HEK293 (cell line): Measurements from ENCODE around the gene RABAC1.

Experiments
- CTCF ChIA-PET: fragments of 350-600 bp; formaldehyde crosslinking; extraction: SDS; loops from one replicate; lab custom pipeline; 2021; ENCODE audit warnings: antibody characterized with exemption; lab: Yijun Ruan, JAX
- POLR2A ChIA-PET: fragments of 300-600 bp; formaldehyde crosslinking; extraction: SDS; loops from one replicate; lab custom pipeline; 2020; ENCODE audit warnings: antibody characterized with exemption, inconsistent platforms; lab: Yijun Ruan, JAX
- H3K27ac ChIP-seq: fragments of 200-500 bp; sonication (Bioruptor generic); 2 replicates; pipeline ENCODE4 v1.5.1; 2014; ENCODE audit warnings: low read depth, low read length, control low read depth, inconsistent platforms; ENCODE audit errors: extremely low read depth
- H3K36me3 ChIP-seq, 2 experiments: fragments of 200-500 bp in 1 of 2; sonication (Bioruptor generic) in 1 of 2; 1 replicate in 1 of 2; 2 replicates in 1 of 2; pipeline ENCODE4 v1.5.1; 2014 to 2017; ENCODE audit warnings: inconsistent platforms in 2 of 2, low read length in 2 of 2; ENCODE audit not compliant: control insufficient read depth in 2 of 2, insufficient read depth in 1 of 2
- H3K4me1 ChIP-seq: fragments of 200-500 bp; sonication (Bioruptor generic); 2 replicates; pipeline ENCODE4 v1.5.1; 2014; ENCODE audit warnings: mild to moderate bottlenecking, low read length, inconsistent platforms; ENCODE audit not compliant: control insufficient read depth, insufficient read depth
- H3K4me3 ChIP-seq: 2 replicates; pipeline ENCODE4 v1.5.1; 2011; ENCODE audit warnings: low read depth, mild to moderate bottlenecking, control low read depth, low read length, moderate library complexity
- H3K9me3 ChIP-seq: fragments of 200-500 bp; sonication (Bioruptor generic); 2 replicates; pipeline ENCODE4 v1.5.1; 2014; ENCODE audit warnings: low read depth, low read length, inconsistent platforms; ENCODE audit not compliant: control insufficient read depth, insufficient read depth
- BCL11B ChIP-seq: fragments of 450-650 bp; formaldehyde crosslinking; IDR thresholded peaks from 2 replicates; pipeline ENCODE4 v1.5.1; 2016; ENCODE audit warnings: low read depth, missing biosample characterization, missing genetic modification characterization
- EGR2 ChIP-seq: fragments of 450-650 bp; formaldehyde crosslinking; IDR thresholded peaks from 2 replicates; pipeline ENCODE4 v1.5.1; 2016; ENCODE audit warnings: low read depth, missing biosample characterization, missing genetic modification characterization
- IKZF3 ChIP-seq: fragments of 450-650 bp; IDR thresholded peaks from 2 replicates; pipeline ENCODE4 v1.5.0; 2018; ENCODE audit warnings: missing biosample characterization, mild to moderate bottlenecking, missing genetic modification characterization, moderate library complexity
- KLF8 ChIP-seq: fragments of 450-650 bp; formaldehyde crosslinking; IDR thresholded peaks from 2 replicates; pipeline ENCODE4 v1.5.1; 2016; ENCODE audit warnings: missing biosample characterization, missing genetic modification characterization
- ZBTB26 ChIP-seq: fragments of 450-650 bp; formaldehyde crosslinking; optimal IDR thresholded peaks from 2 replicates; pipeline ENCODE3; 2016; ENCODE audit warnings: missing biosample characterization, mild to moderate bottlenecking, missing genetic modification characterization
- ZBTB7A ChIP-seq: fragments of 450-650 bp; formaldehyde crosslinking; IDR thresholded peaks from 2 replicates; pipeline ENCODE4 v1.5.1; 2016; ENCODE audit warnings: low read depth, missing biosample characterization, missing genetic modification characterization
- ZBTB8A ChIP-seq: fragments of 450-650 bp; formaldehyde crosslinking; IDR thresholded peaks from 2 replicates; pipeline ENCODE4 v1.5.1; 2016; ENCODE audit warnings: missing biosample characterization, missing genetic modification characterization
- ZFHX2 ChIP-seq: fragments of 450-650 bp; formaldehyde crosslinking; conservative IDR thresholded peaks from 2 replicates; pipeline ENCODE4 v1.5.1; 2016; ENCODE audit warnings: missing biosample characterization, missing genetic modification characterization
- ZFP37 ChIP-seq: fragments of 450-650 bp; formaldehyde crosslinking; IDR thresholded peaks from 2 replicates; pipeline ENCODE4 v1.5.1; 2016; ENCODE audit warnings: missing biosample characterization, missing genetic modification characterization
- ZNF10 ChIP-seq: fragments of 450-650 bp; formaldehyde crosslinking; IDR thresholded peaks from 2 replicates; pipeline ENCODE4 v1.5.1; 2017; ENCODE audit warnings: missing biosample characterization, missing genetic modification characterization
- ZNF138 ChIP-seq: fragments of 450-650 bp; formaldehyde crosslinking; IDR thresholded peaks from 2 replicates; pipeline ENCODE4 v1.5.1; 2016; ENCODE audit warnings: missing biosample characterization, missing genetic modification characterization, borderline replicate concordance
- ZNF202 ChIP-seq: fragments of 450-650 bp; formaldehyde crosslinking; IDR thresholded peaks from 2 replicates; pipeline ENCODE4 v1.5.1; 2016; ENCODE audit warnings: missing biosample characterization, missing genetic modification characterization, borderline replicate concordance
- ZNF335 ChIP-seq: fragments of 450-650 bp; formaldehyde crosslinking; conservative IDR thresholded peaks from 2 replicates; pipeline ENCODE4 v1.5.1; 2016; ENCODE audit warnings: missing biosample characterization, missing genetic modification characterization
- ZNF639 ChIP-seq: fragments of 450-650 bp; formaldehyde crosslinking; IDR thresholded peaks from 2 replicates; pipeline ENCODE4 v1.5.1; 2016; ENCODE audit warnings: missing biosample characterization, missing genetic modification characterization
- ZNF654 ChIP-seq: fragments of 450-650 bp; formaldehyde crosslinking; IDR thresholded peaks from 2 replicates; pipeline ENCODE4 v1.5.1; 2016; ENCODE audit warnings: low read depth, missing biosample characterization, missing genetic modification characterization
- ZNF747 ChIP-seq: fragments of 450-650 bp; formaldehyde crosslinking; IDR thresholded peaks from 2 replicates; pipeline ENCODE4 v1.5.1; 2016; ENCODE audit warnings: missing biosample characterization, missing genetic modification characterization
- ZNF76 ChIP-seq: fragments of 450-650 bp; formaldehyde crosslinking; IDR thresholded peaks from 2 replicates; pipeline ENCODE4; 2016; ENCODE audit warnings: low read depth, missing biosample characterization, missing genetic modification characterization, borderline replicate concordance
- ZSCAN4 ChIP-seq: fragments of 450-650 bp; formaldehyde crosslinking; IDR thresholded peaks from 2 replicates; pipeline ENCODE4 v1.5.1; 2017; ENCODE audit warnings: missing biosample characterization, missing genetic modification characterization
- ZSCAN5A ChIP-seq: fragments of 450-650 bp; formaldehyde crosslinking; IDR thresholded peaks from 2 replicates; pipeline ENCODE4 v1.5.1; 2016; ENCODE audit warnings: missing biosample characterization, missing genetic modification characterization
- TF ChIP-seq, protein P1 (sequence below): fragments of 450-650 bp; formaldehyde crosslinking; IDR thresholded peaks from 2 replicates; pipeline ENCODE4 v1.5.1; 2017; ENCODE audit warnings: missing biosample characterization, missing genetic modification characterization
- TF ChIP-seq, protein P2 (sequence below): fragments of 450-650 bp; formaldehyde crosslinking; IDR thresholded peaks from 2 replicates; pipeline ENCODE4 v1.5.1; 2017; ENCODE audit warnings: missing biosample characterization, mild to moderate bottlenecking, missing genetic modification characterization, moderate library complexity
- TF ChIP-seq, protein P3 (sequence below): fragments of 450-650 bp; formaldehyde crosslinking; IDR thresholded peaks from 2 replicates; pipeline ENCODE4 v1.5.1; 2016; ENCODE audit warnings: missing biosample characterization, missing genetic modification characterization
- TF ChIP-seq, protein P4 (sequence below): fragments of 450-650 bp; formaldehyde crosslinking; IDR thresholded peaks from 2 replicates; pipeline ENCODE4 v1.5.1; 2016; ENCODE audit warnings: missing biosample characterization, missing genetic modification characterization, low read depth
- TF ChIP-seq, protein P5 (sequence below): fragments of 450-650 bp; formaldehyde crosslinking; IDR thresholded peaks from 2 replicates; pipeline ENCODE4 v1.5.1; 2016; ENCODE audit warnings: missing biosample characterization, missing genetic modification characterization

The RABAC1 gene

DNA sequence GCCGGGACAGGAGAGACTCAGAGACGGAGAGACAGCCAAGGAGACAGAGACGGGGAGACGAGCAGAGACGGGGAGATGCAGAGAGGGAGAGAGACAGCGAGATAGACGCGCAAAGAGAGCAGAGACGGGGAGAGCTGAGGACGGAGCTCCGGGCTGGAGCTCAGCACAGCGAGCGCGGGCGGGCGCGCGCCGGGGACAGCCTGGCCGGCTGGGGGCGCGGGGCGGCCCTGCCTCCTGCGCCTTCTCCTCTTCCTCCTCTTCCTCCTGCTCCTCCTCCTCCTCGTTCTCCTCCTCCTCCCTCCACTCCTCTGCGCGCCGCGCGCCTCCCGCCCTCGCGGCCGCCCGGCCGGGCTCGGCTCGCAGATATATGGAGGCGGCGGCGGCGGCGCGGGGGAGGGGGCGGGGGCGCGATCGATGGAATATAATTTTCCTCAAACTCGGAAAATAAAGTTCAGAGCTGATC lies 30.9 kb downstream of the RABAC1 start, which contains the start of gene ERFL:
Gene ERFL (minus strand): TSS at position 229 of the 463 bp plus-strand sequence. CDS start 15,530 bp downstream, outside the sequence.
- Histone ChIP-seq H3K4me3 (peak within 1 kb of the TSS; percentile 27), H3K27ac (no peak within 1 kb of the TSS), H3K36me3 (no peaks in the 10 kb centered on the region), H3K4me1 (peaks cover 4% of the 10 kb centered on the region), H3K9me3 (no peaks in the 10 kb centered on the region)
- POLR2A ChIA-PET = no interaction called here
- CTCF ChIA-PET = interaction anchor here (0.6 to 1.5 kb wide), 2 partner anchors 23 to 100 kb away, joined by 3 to 4 read pairs; no protein-coding TSS in a partner anchor
- TF ChIP-seq ZNF10 (tag by site-specific recombination) (0 out of 2 replicates have a peak, but pooled peaks have one; percentile 34), ZNF202 (tag by site-specific recombination) (no peak), IKZF3 (tag by site-specific recombination) (peak; percentile 61), ZBTB8A (tag by site-specific recombination) (0 out of 2 replicates have a peak, but pooled peaks have one; percentile 23), BCL11B (tag by site-specific recombination) (no peak), ZFP37 (no peak), ZFHX2 (tag by site-specific recombination) (peak; percentile 96), ZSCAN4 (tag by site-specific recombination) (no peak), ZSCAN5A (tag by site-specific recombination) (no peak), ZNF76 (no peak), EGR2 (tag by site-specific recombination) (peak; percentile 70), KLF8 (no peak), ZNF654 (tag by site-specific recombination) (no peak), ZNF335 (tag by site-specific recombination) (peak; percentile 22), ZNF747 (tag by site-specific recombination) (no peak), ZNF639 (tag by site-specific recombination) (no peak), ZBTB26 (peak; percentile 33), ZBTB7A (tag by site-specific recombination) (no peak), ZNF138 (tag by site-specific recombination) (no peak)
- TF ChIP-seq, protein P1, sequence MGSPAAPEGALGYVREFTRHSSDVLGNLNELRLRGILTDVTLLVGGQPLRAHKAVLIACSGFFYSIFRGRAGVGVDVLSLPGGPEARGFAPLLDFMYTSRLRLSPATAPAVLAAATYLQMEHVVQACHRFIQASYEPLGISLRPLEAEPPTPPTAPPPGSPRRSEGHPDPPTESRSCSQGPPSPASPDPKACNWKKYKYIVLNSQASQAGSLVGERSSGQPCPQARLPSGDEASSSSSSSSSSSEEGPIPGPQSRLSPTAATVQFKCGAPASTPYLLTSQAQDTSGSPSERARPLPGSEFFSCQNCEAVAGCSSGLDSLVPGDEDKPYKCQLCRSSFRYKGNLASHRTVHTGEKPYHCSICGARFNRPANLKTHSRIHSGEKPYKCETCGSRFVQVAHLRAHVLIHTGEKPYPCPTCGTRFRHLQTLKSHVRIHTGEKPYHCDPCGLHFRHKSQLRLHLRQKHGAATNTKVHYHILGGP (tag by site-specific recombination) = no peak
- TF ChIP-seq, protein P2, sequence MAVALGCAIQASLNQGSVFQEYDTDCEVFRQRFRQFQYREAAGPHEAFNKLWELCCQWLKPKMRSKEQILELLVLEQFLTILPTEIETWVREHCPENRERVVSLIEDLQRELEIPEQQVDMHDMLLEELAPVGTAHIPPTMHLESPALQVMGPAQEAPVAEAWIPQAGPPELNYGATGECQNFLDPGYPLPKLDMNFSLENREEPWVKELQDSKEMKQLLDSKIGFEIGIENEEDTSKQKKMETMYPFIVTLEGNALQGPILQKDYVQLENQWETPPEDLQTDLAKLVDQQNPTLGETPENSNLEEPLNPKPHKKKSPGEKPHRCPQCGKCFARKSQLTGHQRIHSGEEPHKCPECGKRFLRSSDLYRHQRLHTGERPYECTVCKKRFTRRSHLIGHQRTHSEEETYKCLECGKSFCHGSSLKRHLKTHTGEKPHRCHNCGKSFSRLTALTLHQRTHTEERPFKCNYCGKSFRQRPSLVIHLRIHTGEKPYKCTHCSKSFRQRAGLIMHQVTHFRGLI (tag by site-specific recombination) = 0 out of 2 replicates have a peak, but pooled peaks have one; percentile 63
- TF ChIP-seq, protein P3, sequence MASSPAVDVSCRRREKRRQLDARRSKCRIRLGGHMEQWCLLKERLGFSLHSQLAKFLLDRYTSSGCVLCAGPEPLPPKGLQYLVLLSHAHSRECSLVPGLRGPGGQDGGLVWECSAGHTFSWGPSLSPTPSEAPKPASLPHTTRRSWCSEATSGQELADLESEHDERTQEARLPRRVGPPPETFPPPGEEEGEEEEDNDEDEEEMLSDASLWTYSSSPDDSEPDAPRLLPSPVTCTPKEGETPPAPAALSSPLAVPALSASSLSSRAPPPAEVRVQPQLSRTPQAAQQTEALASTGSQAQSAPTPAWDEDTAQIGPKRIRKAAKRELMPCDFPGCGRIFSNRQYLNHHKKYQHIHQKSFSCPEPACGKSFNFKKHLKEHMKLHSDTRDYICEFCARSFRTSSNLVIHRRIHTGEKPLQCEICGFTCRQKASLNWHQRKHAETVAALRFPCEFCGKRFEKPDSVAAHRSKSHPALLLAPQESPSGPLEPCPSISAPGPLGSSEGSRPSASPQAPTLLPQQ (tag by site-specific recombination) = 0 out of 2 replicates have a peak, but pooled peaks have one; percentile 3
- TF ChIP-seq, protein P4, sequence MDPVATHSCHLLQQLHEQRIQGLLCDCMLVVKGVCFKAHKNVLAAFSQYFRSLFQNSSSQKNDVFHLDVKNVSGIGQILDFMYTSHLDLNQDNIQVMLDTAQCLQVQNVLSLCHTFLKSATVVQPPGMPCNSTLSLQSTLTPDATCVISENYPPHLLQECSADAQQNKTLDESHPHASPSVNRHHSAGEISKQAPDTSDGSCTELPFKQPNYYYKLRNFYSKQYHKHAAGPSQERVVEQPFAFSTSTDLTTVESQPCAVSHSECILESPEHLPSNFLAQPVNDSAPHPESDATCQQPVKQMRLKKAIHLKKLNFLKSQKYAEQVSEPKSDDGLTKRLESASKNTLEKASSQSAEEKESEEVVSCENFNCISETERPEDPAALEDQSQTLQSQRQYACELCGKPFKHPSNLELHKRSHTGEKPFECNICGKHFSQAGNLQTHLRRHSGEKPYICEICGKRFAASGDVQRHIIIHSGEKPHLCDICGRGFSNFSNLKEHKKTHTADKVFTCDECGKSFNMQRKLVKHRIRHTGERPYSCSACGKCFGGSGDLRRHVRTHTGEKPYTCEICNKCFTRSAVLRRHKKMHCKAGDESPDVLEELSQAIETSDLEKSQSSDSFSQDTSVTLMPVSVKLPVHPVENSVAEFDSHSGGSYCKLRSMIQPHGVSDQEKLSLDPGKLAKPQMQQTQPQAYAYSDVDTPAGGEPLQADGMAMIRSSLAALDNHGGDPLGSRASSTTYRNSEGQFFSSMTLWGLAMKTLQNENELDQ (tag by site-specific recombination) = no peak
- TF ChIP-seq, protein P5, sequence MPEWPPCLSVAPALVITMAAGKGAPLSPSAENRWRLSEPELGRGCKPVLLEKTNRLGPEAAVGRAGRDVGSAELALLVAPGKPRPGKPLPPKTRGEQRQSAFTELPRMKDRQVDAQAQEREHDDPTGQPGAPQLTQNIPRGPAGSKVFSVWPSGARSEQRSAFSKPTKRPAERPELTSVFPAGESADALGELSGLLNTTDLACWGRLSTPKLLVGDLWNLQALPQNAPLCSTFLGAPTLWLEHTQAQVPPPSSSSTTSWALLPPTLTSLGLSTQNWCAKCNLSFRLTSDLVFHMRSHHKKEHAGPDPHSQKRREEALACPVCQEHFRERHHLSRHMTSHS (tag by site-specific recombination) = no peak
